Measurements from ENCODE around the gene OLFML2B.

Gene OLFML2B

GRCh38 chr1:161950377-161950776, 73.3 kb downstream of the OLFML2B start:
- in situ Hi-C loops (cut with MboI; ENCODE audit: low sequenced_read_pairs) = no loop called here

- in situ Hi-C loops (cut with MboI; ENCODE audit: low sequenced_read_pairs) = no loop called here
Observed at GRCh38 chr1:161949548-161949947, 74.1 kb downstream of the OLFML2B start.

DNA sequence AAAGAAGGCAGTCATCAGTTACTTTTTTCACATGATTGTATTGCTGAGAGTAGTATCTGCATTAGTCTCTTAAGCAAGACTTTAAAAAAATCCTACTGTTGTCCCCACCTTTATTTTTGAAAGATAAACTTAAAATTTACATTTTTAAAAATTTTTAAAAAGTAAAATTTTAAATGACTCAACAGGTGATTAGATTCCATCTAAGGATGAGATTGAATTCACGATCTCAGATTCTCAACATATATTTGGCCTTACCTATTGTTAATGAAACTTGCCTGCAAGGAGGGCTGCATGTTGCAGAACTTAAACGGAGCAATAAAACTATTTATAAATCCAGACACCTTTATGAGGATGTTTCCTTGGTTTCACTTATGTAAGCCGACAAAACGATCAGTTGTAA, 75.2 kb downstream of the OLFML2B start:
- in situ Hi-C loops (cut with MboI; ENCODE audit: low sequenced_read_pairs) = no loop called here

DNA sequence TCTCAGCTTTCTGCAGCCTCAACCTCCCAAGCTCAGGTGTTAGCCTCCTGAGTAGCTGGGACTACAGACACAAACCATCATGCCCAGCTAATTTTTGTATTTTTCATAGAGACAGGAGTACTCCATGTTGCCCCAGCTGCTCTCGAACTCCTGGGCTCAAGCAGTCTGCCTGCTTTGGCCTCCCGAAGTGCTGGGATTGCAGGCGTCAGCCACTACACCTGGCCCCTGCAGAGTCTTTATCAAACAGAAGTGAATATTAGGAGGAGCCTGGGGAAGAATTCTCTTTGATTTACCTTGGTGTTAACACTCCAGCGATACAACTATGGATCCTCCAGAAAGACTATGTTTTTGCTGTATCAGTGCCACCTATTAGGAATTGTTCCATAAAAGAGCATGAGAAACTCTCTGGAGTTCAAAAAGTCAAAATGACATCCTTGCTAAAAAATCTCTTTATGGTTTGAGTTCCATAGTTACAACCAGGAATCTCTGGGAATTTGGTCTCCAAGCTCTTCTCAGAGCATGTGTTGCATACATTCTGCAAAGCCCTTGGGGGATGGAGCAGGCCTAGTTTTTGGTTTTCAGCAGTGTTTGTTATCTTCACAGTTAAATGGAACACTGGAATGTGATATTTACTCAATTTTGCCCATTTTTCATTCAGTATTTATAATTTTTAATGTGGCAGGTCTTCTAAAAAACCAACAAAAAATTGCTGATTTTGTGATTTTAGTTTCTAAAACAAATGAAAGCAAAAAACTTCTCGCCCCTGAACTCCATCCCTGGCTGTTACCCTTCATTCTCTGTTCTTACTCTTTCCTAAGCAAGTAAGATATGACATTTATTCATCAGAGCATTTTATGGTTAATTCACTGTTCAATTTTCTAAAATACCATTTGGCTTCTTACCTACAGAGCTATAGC, 77.3 kb downstream of the OLFML2B start:
- in situ Hi-C loops (cut with MboI; ENCODE audit: low sequenced_read_pairs) = no loop called here

DNA sequence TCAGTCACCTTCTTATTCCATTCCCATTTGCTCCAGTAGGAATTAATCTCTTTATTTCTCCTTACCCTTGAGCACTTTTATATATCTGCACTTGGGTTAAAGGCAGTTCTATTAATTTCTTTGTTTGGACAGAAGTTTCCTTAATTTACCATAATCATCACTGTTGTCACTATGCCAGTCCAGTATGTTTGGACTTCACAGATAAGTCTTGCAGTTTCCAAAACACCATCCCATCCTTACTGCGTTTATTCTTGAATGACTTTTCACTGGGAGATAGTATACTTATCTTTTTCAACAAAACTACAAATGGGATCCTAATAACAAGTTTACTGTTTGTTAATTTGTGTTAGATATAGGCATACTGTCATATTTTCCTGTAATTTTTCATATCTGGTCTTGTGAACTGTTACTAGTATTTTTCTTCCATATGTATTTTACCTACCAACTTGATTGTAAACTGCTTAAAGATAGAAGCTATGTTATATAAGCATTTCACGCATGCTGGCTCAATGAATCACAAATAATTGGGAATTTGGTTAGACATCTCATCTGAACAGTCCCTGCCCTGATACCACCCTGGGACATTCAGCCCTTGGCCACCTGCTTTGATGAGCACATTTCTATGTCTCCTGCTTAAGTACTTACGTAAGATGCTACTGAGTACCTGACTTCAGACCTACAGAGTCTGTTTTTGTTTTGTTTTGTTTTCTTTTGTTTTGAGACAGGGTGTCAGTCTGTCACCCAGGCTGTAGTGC, 78.2 kb downstream of the OLFML2B start:
- in situ Hi-C loops (cut with MboI; ENCODE audit: low sequenced_read_pairs) = no loop called here

- in situ Hi-C loops (cut with MboI; ENCODE audit: low sequenced_read_pairs) = no loop called here
Observed at GRCh38 chr1:161944381-161944780, 79.3 kb downstream of the OLFML2B start.

GRCh38 chr1:161943737-161944136, 79.9 kb downstream of the OLFML2B start:
- in situ Hi-C loops (cut with MboI; ENCODE audit: low sequenced_read_pairs) = no loop called here

DNA sequence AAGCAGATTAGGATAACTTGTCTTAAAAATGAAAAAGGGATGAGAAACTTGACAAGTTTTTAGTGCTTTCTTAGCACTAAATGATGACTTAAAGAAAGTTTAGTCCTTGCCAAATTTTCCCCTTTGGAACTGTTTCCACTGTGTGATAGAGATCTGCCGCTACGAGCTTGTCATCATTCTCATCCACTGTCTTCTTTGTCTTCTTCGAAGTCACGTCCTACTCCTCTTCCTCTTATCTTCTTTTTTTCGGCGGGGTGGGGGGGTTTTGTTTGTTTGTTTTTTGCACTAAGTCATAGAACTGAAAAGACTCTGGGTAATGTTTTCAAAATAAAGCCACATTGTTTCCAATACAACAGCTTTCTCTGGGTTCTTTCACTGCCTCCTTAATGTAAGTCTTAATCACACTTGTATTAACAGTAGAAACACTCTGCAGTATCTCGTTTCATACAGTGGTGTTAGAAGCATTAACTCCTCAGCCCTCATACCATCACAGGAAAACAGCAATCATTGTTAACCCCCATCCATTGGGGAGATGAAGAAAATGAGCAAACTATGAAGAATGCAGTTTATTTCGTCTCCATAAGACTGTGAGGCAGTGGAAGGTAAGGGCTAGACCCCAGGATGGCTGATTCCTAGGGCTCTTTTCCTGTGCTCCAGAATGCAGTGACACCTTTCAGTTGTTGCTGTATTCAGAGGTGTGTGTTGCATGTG, 81.8 kb downstream of the OLFML2B start:
- in situ Hi-C loops (cut with MboI; ENCODE audit: low sequenced_read_pairs) = no loop called here

GRCh38 chr1:161940866-161941591, 82.6 kb downstream of the OLFML2B start:
- in situ Hi-C loops (cut with MboI; ENCODE audit: low sequenced_read_pairs) = no loop called here

- in situ Hi-C loops (cut with MboI; ENCODE audit: low sequenced_read_pairs) = no loop called here
Observed at GRCh38 chr1:161936786-161937185, 86.9 kb downstream of the OLFML2B start.

DNA sequence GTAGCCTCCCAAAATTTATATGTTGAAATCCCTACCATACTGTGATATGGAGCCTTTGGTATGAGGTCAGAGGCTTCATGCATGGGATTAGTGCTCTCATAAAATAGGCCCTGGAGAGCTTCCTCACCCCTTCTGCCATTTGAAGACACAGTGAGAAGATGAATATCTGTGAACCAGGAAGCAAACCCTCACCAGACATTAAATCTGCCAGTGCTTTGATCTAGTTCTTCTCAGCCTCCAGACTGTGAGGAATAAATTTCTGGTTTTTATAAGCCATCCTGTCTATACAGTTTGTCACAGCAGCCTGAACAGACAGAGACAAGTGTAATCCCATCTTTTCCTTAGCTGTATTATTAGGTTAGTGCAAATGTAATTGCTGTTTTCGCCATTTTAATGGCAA, 88.4 kb downstream of the OLFML2B start:
- in situ Hi-C loops (cut with MboI; ENCODE audit: low sequenced_read_pairs) = no loop called here

DNA sequence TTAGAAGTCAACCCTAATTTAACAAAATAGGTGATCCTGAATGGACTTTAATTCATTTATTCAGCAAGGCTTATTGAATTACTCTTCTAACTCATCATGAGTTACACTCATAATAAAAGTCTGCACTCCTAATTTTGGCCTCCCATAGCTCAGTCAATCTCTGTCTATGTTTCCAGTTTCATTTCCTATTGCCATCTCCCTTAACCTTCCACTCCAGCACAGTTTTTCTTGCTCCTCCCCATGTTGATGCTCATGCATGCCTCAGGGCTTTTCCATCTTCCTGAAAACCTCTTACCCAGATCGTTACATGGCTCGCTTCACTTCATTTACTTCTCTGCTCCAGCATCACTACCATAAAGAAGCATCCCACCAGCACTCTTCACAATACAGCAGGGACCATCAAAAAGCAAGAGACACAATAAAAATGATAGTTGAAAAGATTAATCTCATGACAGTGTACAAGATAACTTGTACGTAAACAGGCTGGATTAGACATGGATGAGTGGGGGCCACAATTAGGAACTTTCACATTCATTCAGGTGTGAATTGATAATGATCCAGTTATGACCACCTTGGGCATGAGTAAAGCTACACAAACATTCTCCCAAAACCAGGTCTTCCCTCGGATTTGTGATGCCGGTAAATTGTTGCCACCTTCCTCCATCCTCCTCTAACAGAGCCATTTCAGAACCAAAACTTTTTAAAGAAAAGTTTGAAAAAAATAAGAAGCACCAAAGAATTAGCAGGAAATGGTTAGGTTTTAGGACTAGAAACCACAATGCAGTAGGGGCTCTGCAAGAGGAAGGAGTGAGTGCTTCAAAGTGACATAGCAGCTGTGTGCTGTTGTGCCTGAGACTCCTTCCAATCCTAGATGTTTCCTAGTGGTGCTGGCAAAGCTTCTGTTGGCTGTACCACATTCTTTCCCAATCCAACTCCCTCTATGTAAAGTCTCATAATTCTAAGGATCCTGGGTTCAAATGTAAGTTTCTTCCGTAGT, 89.8 kb downstream of the OLFML2B start:
- in situ Hi-C loops (cut with MboI; ENCODE audit: low sequenced_read_pairs) = no loop called here

Data from HL-60/S4 treated with phorbol 12-myristate 13-acetate at 8.2 ng/mL for 4 days and 3 days (cell line).